Measurements from ENCODE around the gene EARS2. TPM values are rescaled to one million over a fixed set of nuclear protein-coding genes. Genes with fewer than 3 reads are reported as not detected.

EARS2 gene
- total and polyA plus RNA-seq, 2 of the 4 experiments (the other 2 are of a cell fraction): 28.1 to 37.8 TPM

DNA sequence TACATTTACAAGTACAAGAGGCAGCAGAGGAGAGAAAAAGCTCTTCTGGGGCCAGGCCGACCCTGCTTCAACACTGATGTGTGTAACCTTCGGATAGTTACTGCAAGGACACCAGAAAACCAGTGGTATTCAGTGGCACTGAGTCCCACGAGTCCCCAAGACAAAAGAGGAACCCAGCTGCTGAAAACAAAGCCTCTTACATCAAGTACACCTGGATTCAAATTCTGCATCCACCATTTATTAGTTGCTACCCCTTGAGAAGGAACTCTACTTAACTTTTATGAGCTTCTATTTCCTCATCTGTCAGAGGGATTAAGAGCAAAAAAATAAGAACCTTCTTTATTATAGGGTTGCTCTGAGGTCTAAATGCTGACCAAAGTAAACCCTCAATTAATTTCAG is 2.6 kb downstream of the EARS2 start:
- H2BK120ac ChIP-seq (ENCODE audit: low read depth, low read length): no peak overlapping the region
- no peak overlapping the region for H3K4me3 ChIP-seq (ENCODE audit: insufficient read depth, low read depth, low read length)
- no peaks in the 10 kb centered on the region for H3K9me3 ChIP-seq (ENCODE audit: control insufficient read depth, insufficient read depth, low read length)
- H3K4me1 ChIP-seq (ENCODE audit: control insufficient read depth, insufficient read depth, low read length): no peaks in the 10 kb centered on the region
- H2BK5ac ChIP-seq (ENCODE audit: low read depth, low read length, poor library complexity, severe bottlenecking): no peak overlapping the region
- WGBS, 2 experiments (ENCODE audit: extremely low coverage in 2 of 2, insufficient read length in 1 of 2): 80% methylated on average over 1 of the region's 3 CpGs; no CpG with 5 or more reads in 1 of the 2 experiments
- ChIA-PET POLR2A (ENCODE audit: unreplicated experiment) (no interaction called here), CTCF (no interaction called here)
- no peak overlapping the region for H4K91ac ChIP-seq (ENCODE audit: insufficient read depth, low read depth, low read length)
- no peak overlapping the region for H3K23ac ChIP-seq (ENCODE audit: low read depth, low read length)
- dilution Hi-C loops (cut with HindIII; ENCODE audit: low sequenced_read_pairs, unreplicated experiment): no loop called here
- H3K56ac ChIP-seq (ENCODE audit: extremely low read depth, insufficient read depth, low read length): no peak overlapping the region
- no peak overlapping the region for H2AFZ ChIP-seq (replicated peaks; ENCODE audit: low read length, poor library complexity)
- BruUV-seq (replicated peaks): no TSS peak
- ATAC-seq (ENCODE audit: low read depth) (no peak), DNase-seq (no peak)
- no peak overlapping the region for H2AK5ac ChIP-seq (ENCODE audit: low read depth, low read length)
- no peak overlapping the region for H2BK20ac ChIP-seq (ENCODE audit: low read depth, low read length)
- H3K79me1 ChIP-seq (ENCODE audit: low read depth in 1 of 2, low read length in 2 of 2): peaks cover 15 to 42% of the 10 kb centered on the region in 2 experiments; a peak in 3 of 4 replicates
- H4K20me1 ChIP-seq (ENCODE audit: insufficient read depth, low read length): no peaks in the 10 kb centered on the region
- no peak overlapping the region for H3K18ac ChIP-seq (ENCODE audit: low read depth, low read length)
- in situ Hi-C loops (cut with MboI; ENCODE audit: low sequenced_read_pairs): no loop called here
- H3K4me2 ChIP-seq (ENCODE audit: low read depth, low read length): no peak overlapping the region
- peaks cover 28% of the 10 kb centered on the region for H3K36me3 ChIP-seq (ENCODE audit: control insufficient read depth, insufficient read depth, low read length)
- TF ChIP-seq RAD21 (IDR thresholded peaks at IDR 0.05; ENCODE audit: low read length) (no peak), FOS (IDR thresholded peaks at IDR 0.05; ENCODE audit: low read depth, low read length) (no peak), SMC3 (IDR thresholded peaks at IDR 0.05; ENCODE audit: low read depth, low read length) (no peak), NFE2L2 (IDR thresholded peaks at IDR 0.05; ENCODE audit: low read depth, low read length) (no peak), RCOR1 (IDR thresholded peaks at IDR 0.05; ENCODE audit: insufficient replicate concordance, low read length) (no peak), MAFK (IDR thresholded peaks at IDR 0.05; ENCODE audit: low read depth, low read length) (no peak), MAZ (IDR thresholded peaks at IDR 0.05; ENCODE audit: borderline replicate concordance, low read depth, low read length) (no peak), POLR2A (IDR thresholded peaks at IDR 0.05; ENCODE audit: low read depth, low read length) (no peak), MXI1 (IDR thresholded peaks at IDR 0.05; ENCODE audit: borderline replicate concordance, low read depth, low read length) (no peak), RFX5 (IDR thresholded peaks at IDR 0.05; ENCODE audit: low read depth, low read length) (no peak), CEBPB (IDR thresholded peaks at IDR 0.05; ENCODE audit: low read depth, low read length) (no peak), CHD1 (IDR thresholded peaks at IDR 0.05; ENCODE audit: low read depth, low read length) (no peak)
- TF ChIP-seq, protein P1, sequence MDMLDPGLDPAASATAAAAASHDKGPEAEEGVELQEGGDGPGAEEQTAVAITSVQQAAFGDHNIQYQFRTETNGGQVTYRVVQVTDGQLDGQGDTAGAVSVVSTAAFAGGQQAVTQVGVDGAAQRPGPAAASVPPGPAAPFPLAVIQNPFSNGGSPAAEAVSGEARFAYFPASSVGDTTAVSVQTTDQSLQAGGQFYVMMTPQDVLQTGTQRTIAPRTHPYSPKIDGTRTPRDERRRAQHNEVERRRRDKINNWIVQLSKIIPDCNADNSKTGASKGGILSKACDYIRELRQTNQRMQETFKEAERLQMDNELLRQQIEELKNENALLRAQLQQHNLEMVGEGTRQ (IDR thresholded peaks at IDR 0.05; ENCODE audit: low read depth, low read length): no peak
- TF ChIP-seq, protein P2, sequence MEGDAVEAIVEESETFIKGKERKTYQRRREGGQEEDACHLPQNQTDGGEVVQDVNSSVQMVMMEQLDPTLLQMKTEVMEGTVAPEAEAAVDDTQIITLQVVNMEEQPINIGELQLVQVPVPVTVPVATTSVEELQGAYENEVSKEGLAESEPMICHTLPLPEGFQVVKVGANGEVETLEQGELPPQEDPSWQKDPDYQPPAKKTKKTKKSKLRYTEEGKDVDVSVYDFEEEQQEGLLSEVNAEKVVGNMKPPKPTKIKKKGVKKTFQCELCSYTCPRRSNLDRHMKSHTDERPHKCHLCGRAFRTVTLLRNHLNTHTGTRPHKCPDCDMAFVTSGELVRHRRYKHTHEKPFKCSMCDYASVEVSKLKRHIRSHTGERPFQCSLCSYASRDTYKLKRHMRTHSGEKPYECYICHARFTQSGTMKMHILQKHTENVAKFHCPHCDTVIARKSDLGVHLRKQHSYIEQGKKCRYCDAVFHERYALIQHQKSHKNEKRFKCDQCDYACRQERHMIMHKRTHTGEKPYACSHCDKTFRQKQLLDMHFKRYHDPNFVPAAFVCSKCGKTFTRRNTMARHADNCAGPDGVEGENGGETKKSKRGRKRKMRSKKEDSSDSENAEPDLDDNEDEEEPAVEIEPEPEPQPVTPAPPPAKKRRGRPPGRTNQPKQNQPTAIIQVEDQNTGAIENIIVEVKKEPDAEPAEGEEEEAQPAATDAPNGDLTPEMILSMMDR (conservative IDR thresholded peaks at IDR 0.05; ENCODE audit: low read depth, low read length): no peak
- TF ChIP-seq, protein P3, sequence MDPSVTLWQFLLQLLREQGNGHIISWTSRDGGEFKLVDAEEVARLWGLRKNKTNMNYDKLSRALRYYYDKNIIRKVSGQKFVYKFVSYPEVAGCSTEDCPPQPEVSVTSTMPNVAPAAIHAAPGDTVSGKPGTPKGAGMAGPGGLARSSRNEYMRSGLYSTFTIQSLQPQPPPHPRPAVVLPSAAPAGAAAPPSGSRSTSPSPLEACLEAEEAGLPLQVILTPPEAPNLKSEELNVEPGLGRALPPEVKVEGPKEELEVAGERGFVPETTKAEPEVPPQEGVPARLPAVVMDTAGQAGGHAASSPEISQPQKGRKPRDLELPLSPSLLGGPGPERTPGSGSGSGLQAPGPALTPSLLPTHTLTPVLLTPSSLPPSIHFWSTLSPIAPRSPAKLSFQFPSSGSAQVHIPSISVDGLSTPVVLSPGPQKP (IDR thresholded peaks at IDR 0.05; ENCODE audit: borderline replicate concordance, low read depth, low read length): no peak
- no peak overlapping the region for H3K27ac ChIP-seq (ENCODE audit: insufficient read depth, low read length)
- no peaks in the 10 kb centered on the region; the same call in none of the 2 replicates for H3K9me1 ChIP-seq (ENCODE audit: insufficient read depth, low read length)
- no peak overlapping the region for H2BK15ac ChIP-seq (ENCODE audit: low read depth, low read length)
- H3K27me3 ChIP-seq (ENCODE audit: control insufficient read depth, insufficient read depth, low read length): no peaks in the 10 kb centered on the region
- H2AK9ac ChIP-seq (replicated peaks; ENCODE audit: low read depth, low read length, poor library complexity): peak overlapping the region; percentile 22
- H3K14ac ChIP-seq (replicated peaks; ENCODE audit: low read depth, low read length): no peak overlapping the region
- no peak overlapping the region for H3K9ac ChIP-seq (ENCODE audit: low read depth, low read length)
- intact Hi-C loops (cut with micrococcal nuclease): no loop called here
- H4K5ac ChIP-seq (ENCODE audit: low read depth, low read length): no peak overlapping the region
- H4K8ac ChIP-seq (ENCODE audit: low read depth in 2 of 2, low read length in 2 of 2): no peak overlapping the region
- no peak overlapping the region for H3K4ac ChIP-seq (ENCODE audit: low read depth, low read length)
